ENCODE data around the gene ADI1.

GRCh38 chr2:3545788-3546478 lies 26.6 kb upstream of the ADI1 start:
- no peak for TF ChIP-seq CTCF (IDR thresholded peaks at IDR 0.05; ENCODE audit: control extremely low read depth in 1 of 3, insufficient read depth in 1 of 3, low read depth in 1 of 3, low read length in 3 of 3)
- no peak for TF ChIP-seq EP300 (IDR thresholded peaks at IDR 0.05; ENCODE audit: borderline replicate concordance in 1 of 2, low read depth in 2 of 2, low read length in 2 of 2)
- TF ChIP-seq SIN3A (conservative IDR thresholded peaks at IDR 0.05 in 1 of 2, IDR thresholded peaks at IDR 0.05 in 1 of 2; ENCODE audit: low read depth in 1 of 2, low read length in 2 of 2) = no peak
- no peak for TF ChIP-seq EZH2 (IDR thresholded peaks at IDR 0.05; ENCODE audit: low read depth, low read length, severe bottlenecking)
- TF ChIP-seq POLR2AphosphoS5 (IDR thresholded peaks at IDR 0.05; ENCODE audit: low read depth, low read length) = no peak
- TF ChIP-seq CHD2 (IDR thresholded peaks at IDR 0.05; ENCODE audit: low read length) = no peak
- no peak for TF ChIP-seq SRF (IDR thresholded peaks at IDR 0.05; ENCODE audit: low read depth, low read length)
- TF ChIP-seq TAF1 (IDR thresholded peaks at IDR 0.05; ENCODE audit: low read depth, low read length) = no peak
- no peak for TF ChIP-seq CBX5 (IDR thresholded peaks at IDR 0.05; ENCODE audit: low read depth, low read length)
- no peak for TF ChIP-seq RAD21 (IDR thresholded peaks at IDR 0.05 in 1 of 2, conservative IDR thresholded peaks at IDR 0.05 in 1 of 2; ENCODE audit: low read depth in 2 of 2, low read length in 2 of 2)
- TF ChIP-seq POLR2A (IDR thresholded peaks at IDR 0.05; ENCODE audit: control extremely low read depth in 1 of 2, low read depth in 2 of 2, low read length in 2 of 2) = no peak
- no peak for TF ChIP-seq RXRA (IDR thresholded peaks at IDR 0.05; ENCODE audit: insufficient read depth, low read depth, low read length)
- no peak for TF ChIP-seq ZNF274 (IDR thresholded peaks at IDR 0.05; ENCODE audit: borderline replicate concordance, extremely low read depth, low read length)

All from H1 (cell line).